Measurements from ENCODE around the gene PRKAR2B. TPM values are rescaled to one million over a fixed set of nuclear protein-coding genes. Genes with fewer than 3 reads are reported as not detected.
"Not testable (repeated sequence)": the region's sequence is repeated elsewhere in the genome, so short reads cannot be mapped to it uniquely, and the experiment has no call there.

Gene PRKAR2B
- total RNA-seq, 2 donors from 2014 or later, result 6.6 to 9.6 TPM

DNA sequence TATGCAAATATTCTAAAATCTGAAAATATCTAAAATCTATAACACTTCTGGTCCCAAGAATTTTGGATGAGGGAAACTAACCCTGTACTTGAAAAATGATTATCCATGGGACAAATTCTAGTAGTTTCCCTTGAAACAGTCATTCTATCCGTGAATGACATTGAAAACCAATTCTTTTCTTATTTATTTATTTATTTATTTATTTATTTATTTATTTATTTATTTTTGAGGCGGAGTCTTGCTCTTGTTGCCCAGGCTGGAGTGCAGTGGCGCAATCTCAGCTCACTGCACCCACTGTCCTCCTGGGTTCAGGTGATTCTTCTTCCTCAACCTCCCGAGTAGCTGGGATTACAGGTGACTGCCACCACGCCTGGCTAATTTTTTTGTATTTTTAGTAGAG is 99.4 kb downstream of the PRKAR2B start:
- DNase-seq, ATAC-seq: not testable (repeated sequence)
- intact Hi-C loops (cut with DNase I, micrococcal nuclease), result loop anchor here in 1 of 2 donors (10.0 kb wide), 1 partner anchor 199 kb away; no protein-coding TSS in a partner anchor

GRCh38 chr7:107145067-107145838 is 100.7 kb downstream of the PRKAR2B start:
- ATAC-seq (no peak), DNase-seq (no peak)
- intact Hi-C loops (cut with DNase I, micrococcal nuclease), result loop anchor here (5.0 to 10.0 kb wide), 2 partner anchors 198 to 200 kb away; no protein-coding TSS in a partner anchor

GRCh38 chr7:107147464-107148393 is 103.2 kb downstream of the PRKAR2B start:
- intact Hi-C loops (cut with DNase I, micrococcal nuclease), result loop anchor here (5.0 to 10.0 kb wide), 2 partner anchors 200 to 203 kb away; no protein-coding TSS in a partner anchor
- no peak for DNase-seq
- ATAC-seq, result peak; percentile 65

DNA sequence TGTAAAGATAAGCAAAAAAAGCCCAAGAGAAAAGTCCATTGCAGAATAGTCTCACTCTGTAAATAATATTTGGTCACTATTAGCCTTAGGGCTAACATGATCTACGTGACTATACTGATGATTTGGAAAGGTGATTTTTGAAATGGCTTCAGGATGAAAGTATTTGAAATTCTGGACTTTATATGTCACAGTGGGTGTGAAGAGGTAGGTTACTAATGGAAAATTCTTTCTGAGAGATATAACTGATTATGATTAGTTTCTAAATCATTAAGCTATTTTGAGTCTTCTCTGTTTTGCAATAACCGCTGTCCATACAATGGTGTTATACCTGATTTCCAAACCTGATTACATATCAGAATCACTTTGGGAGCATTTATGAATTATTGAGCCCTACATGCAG is 104.2 kb downstream of the PRKAR2B start:
- intact Hi-C loops (cut with DNase I, micrococcal nuclease), result loop anchor here (5.0 to 10.0 kb wide), 2 partner anchors 201 to 204 kb away; no protein-coding TSS in a partner anchor
- no peak for ATAC-seq

GRCh38 chr7:107149863-107150262 is 105.4 kb downstream of the PRKAR2B start:
- ATAC-seq (no peak), DNase-seq (no peak)
- intact Hi-C loops (cut with DNase I, micrococcal nuclease), result loop anchor here (5.0 to 10.0 kb wide), 3 partner anchors 203 to 358 kb away; no protein-coding TSS in a partner anchor

More for the DNA sequence above, 104.2 kb downstream of the PRKAR2B start:
- DNase-seq, result no peak

DNA sequence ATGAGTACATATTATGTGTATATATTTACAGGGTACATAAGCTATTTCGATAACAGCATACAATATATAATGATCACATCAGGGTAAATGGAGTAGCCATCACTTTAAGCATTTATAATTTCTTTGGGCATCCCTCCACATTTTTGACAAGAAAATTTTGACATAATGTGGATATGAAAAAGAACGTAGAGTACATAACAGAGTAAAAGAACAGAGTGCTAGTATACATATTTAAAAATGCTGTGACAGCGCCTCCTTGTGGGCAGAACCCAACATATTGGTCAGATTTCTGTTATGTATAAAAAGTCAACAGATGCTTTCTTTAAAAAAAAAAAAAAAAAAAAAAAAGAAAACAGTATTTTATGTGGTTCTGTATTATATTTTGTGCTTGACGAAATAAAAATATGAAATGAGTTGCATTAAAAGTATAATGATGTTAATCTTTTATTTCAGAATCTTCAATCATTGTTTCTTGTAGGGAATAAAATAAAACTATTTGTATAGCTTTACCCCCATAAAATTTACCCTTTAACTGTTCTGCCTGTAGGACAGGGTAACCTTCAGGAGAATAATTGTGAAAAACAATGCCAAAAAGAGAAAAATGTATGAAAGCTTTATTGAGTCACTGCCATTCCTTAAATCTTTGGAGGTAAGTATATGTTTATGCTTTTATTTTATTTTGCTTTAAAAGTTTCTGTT is 106.0 kb downstream of the PRKAR2B start:
- peak; percentile 73 for ATAC-seq
- intact Hi-C loops (cut with DNase I, micrococcal nuclease), result loop anchor here in 1 of 2 donors (5.0 kb wide), 1 partner anchor 358 kb away; no protein-coding TSS in a partner anchor
- peak; percentile 52 to 90 for DNase-seq

- DNase-seq (no peak), ATAC-seq (no peak)
- intact Hi-C loops (cut with DNase I, micrococcal nuclease), result loop anchor here in 1 of 2 donors (5.0 kb wide), 1 partner anchor 359 kb away; no protein-coding TSS in a partner anchor
These were observed 107.0 kb downstream of the PRKAR2B start for GRCh38 chr7:107151538-107151937.

GRCh38 chr7:107152011-107152410 is 107.5 kb downstream of the PRKAR2B start:
- ATAC-seq (peak; percentile 60), DNase-seq (no peak)
- intact Hi-C loops (cut with DNase I, micrococcal nuclease), result loop anchor here in 1 of 2 donors (5.0 kb wide), 1 partner anchor 360 kb away; no protein-coding TSS in a partner anchor

DNA sequence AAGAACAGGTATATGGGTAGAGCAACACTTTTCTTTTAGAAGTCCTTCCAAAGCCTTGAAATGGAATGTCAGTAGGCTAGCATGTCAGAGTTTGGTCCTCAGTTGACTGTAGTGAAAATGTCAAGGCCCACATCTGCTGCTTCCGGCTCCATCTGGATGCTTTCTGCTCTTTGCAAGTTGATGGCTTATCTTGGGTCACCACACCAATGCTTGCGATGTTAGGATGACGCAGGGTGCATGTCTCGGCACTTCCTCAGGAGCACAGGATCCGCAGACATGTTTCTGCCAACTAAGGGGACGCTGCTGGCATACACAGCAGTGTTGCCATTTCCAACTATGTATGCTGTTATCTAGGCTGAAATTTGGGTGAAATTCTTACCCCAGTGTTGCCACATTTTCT is 110.3 kb downstream of the PRKAR2B start:
- intact Hi-C loops (cut with DNase I, micrococcal nuclease), result loop anchor here in 1 of 2 donors (5.0 kb wide), 1 partner anchor 363 kb away; no protein-coding TSS in a partner anchor

GRCh38 chr7:107155726-107156125 is 111.2 kb downstream of the PRKAR2B start:
- DNase-seq; intact Hi-C loops (cut with DNase I, micrococcal nuclease); ATAC-seq: not testable (repeated sequence)

More for the DNA sequence above, 110.3 kb downstream of the PRKAR2B start:
- DNase-seq (no peak), ATAC-seq (no peak)

DNA sequence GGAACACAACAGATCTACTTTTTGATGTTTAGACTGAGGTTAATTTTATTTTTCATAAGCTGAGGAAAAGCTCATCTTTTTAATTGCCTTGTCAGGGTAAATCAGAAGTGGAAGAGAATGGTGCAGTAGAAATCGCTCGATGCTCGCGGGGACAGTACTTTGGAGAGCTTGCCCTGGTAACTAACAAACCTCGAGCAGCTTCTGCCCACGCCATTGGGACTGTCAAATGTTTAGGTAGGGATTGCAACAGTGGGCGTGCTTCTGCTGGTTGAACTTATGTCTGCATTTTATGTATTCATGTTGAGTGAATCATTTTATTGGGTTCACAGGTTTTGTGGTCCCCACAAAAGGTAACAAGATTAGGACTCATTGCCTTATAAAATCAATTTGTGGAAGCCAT is 112.6 kb downstream of the PRKAR2B start:
- DNase-seq (no peak), ATAC-seq (no peak)
- intact Hi-C loops (cut with DNase I, micrococcal nuclease), result no loop called here

DNA sequence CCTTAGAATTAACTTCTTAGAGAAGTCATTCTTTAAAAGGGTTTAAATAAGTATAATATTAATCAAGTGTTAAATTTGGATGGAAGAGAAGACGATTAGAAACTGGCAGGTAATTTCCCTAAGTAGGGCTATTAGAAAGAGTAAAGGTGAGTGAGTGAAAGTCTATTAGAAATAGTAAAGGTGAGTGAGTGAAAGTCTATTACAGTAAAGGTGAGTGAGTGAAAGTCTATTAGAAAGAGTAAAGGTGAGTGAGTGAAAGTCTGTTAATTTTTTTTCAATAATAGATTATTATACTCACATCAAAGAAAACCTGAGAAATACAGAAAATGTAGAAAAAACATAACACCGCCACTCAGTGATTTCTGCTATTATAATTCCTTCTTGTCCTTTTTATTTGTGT is 113.5 kb downstream of the PRKAR2B start:
- ATAC-seq, result no peak
- intact Hi-C loops (cut with DNase I, micrococcal nuclease), result no loop called here
- DNase-seq, result no peak

GRCh38 chr7:107160389-107160788 is 115.9 kb downstream of the PRKAR2B start:
- DNase-seq (no peak), ATAC-seq (no peak)
- intact Hi-C loops (cut with DNase I, micrococcal nuclease), result no loop called here

DNA sequence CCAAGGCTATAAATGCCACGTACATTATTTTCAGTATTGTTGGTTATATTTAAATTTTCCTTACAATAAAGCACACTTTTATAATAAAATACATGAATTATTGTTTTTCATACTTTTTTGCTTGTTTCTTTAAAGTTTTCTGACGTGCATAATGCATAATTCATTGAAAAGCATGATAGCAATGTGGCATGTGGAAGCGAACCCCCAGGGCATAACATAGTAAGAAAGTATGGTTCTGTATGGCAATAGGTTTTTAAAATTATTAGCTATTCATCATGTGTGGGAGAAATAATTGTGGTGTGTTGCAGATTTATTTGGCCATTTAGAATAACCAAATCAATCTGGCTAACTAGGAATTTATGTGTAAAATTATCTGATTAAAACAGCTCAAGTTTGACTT is 116.9 kb downstream of the PRKAR2B start:
- intact Hi-C loops (cut with DNase I, micrococcal nuclease), result no loop called here
- no peak for ATAC-seq
- no peak for DNase-seq

GRCh38 chr7:107162475-107162874 is 118.0 kb downstream of the PRKAR2B start:
- ATAC-seq (no peak), DNase-seq (no peak)
- intact Hi-C loops (cut with DNase I, micrococcal nuclease), result no loop called here

DNA sequence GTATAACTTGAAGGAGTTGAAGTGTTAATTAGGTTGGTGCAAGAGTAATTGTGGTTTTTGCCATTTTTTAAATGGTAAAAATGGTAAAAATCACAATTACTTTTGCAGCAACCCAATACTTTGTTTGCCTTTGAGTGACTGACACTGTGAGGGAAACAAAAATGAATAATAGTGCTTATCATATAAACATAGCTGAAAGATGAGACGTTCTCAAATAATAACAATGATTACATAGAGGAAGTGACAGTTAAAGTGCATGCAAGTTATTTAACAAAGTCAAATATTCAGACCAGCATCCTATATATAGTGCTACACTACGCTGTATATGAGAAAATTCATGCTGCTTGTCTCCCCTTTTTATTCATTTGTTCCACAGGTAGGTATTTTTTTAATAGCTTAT is 119.6 kb downstream of the PRKAR2B start:
- intact Hi-C loops (cut with DNase I, micrococcal nuclease), result no loop called here
- DNase-seq, result no peak
- no peak for ATAC-seq

GRCh38 chr7:107165341-107165740 is 120.8 kb downstream of the PRKAR2B start:
- no peak for ATAC-seq
- intact Hi-C loops (cut with DNase I, micrococcal nuclease), result no loop called here

DNA sequence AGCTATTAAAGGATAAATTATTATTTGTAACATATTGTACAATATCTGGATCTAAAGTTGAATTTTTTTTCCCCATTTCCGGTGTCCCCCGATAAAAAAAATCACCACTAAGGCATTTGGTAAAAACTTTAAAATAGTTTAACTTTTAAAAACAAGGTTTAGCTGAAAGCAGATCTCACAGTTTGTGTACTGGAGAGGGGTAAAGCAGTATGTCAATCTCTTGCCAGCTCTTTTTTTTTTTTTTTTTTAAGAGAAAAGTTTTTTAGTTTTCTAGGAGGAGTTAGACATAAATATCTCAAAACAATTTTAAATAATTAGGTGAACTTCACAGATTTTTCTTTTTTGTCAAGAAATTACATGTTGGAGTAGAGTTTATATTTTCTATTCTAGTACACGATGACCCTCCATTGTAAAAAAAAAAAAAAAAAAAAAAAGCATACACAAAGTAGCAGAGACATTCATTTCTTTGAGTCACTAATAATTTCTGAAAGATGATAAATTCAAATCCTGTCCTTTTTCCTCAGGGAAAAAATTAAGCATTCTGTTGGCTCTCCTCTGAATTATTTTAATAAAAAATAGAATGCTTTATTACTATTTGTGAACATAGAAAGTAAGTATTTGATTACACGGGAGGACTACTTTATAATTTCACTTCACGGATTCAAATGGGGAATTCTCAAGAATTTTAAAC is 122.4 kb downstream of the PRKAR2B start:
- no peak for ATAC-seq
- intact Hi-C loops (cut with DNase I, micrococcal nuclease), result no loop called here

More at GRCh38 chr7:107165341-107165740, 120.8 kb downstream of the PRKAR2B start:
- no peak for DNase-seq

More for the DNA sequence above, 122.4 kb downstream of the PRKAR2B start:
- DNase-seq, result no peak

Measured in left colon (tissue), 2 donors.